ENCODE results near the gene MISP3. TPM values are rescaled to one million over a fixed set of nuclear protein-coding genes. Genes with fewer than 3 reads are reported as not detected.

Gene MISP3
- total and polyA plus RNA-seq, 9 of the 15 experiments (the other 6 are each of a cell fraction or from before 2014, with no cell fraction given), result 0.25 to 5.6 (median 1.6) TPM

DNA sequence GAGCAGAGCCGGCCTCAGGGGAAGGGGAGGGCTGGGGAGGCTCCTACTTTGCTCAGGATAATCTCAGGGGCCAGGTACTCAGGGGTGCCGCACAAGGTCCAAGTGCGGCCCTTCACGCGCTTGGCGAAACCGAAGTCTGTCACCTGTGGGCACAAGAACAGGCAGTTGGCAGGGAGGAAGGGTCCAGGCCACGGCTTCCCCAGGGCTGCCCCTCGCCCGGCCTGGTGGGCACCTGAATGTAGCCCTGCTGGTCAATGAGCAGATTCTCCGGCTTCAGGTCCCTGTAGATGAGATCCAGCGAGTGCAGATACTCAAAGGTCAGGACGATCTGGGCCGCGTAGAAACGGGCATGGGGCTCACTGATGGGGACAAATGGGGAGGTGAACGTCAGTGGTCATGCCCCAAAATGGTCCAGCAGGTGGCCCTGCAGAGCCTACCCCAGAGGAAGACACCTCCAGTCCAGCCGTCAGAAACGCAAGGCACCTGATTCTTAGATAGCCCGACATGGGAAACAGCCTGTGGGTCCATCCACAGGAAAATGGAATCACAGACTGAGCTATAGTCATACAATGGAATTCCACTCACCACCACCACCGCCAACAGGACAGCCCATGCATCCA lies 25.1 kb downstream of the MISP3 start:
- POLR2A ChIA-PET, result no interaction called here
- Histone ChIP-seq H3K4me1 (replicated peaks in 1 of 2; ENCODE audit: control insufficient read depth in 2 of 2, insufficient read depth in 2 of 2, low read length in 2 of 2) (peaks cover 2 to 10% of the 10 kb centered on the region in 2 experiments; a peak in 3 of 5 replicates), H4K20me1 (replicated peaks; ENCODE audit: control insufficient read depth, insufficient read depth, low read length) (no peaks in the 10 kb centered on the region), H2AFZ (ENCODE audit: low read depth, low read length) (no peak overlapping the region), H3K79me2 (ENCODE audit: control insufficient read depth, insufficient read depth, low read length) (no peaks in the 10 kb centered on the region), H3K4me2 (ENCODE audit: insufficient read depth, low read length) (no peak overlapping the region), H3K9ac (ENCODE audit: insufficient read depth in 1 of 2, low read depth in 2 of 2, low read length in 2 of 2) (peak overlapping the region in 1 of 2 experiments; percentile 19; a peak in 1 of 4 replicates), H3K27ac (ENCODE audit: extremely low read depth, low read depth, low read length) (no peak overlapping the region), H3K36me3 (ENCODE audit: control insufficient read depth, insufficient read depth, low read length) (peaks cover 23% of the 10 kb centered on the region; the same call in 2 of the 3 replicates), H3K9me3 (replicated peaks; ENCODE audit: control insufficient read depth, insufficient read depth, low read depth, low read length) (peaks cover 10% of the 10 kb centered on the region), H3K9me1 (ENCODE audit: control insufficient read depth, insufficient read depth, low read length) (no peaks in the 10 kb centered on the region), H3K4me3 (no peak overlapping the region), H3K27me3 (ENCODE audit: control insufficient read depth in 2 of 2, insufficient read depth in 2 of 2, low read length in 2 of 2) (no peaks in the 10 kb centered on the region)
- peak in 2 of 4 experiments; percentile 42 to 53 for DNase-seq (ENCODE audit: extremely low read depth in 1 of 4, low spot score in 3 of 4)
- CTCF ChIA-PET (ENCODE audit: low intra/inter-chr PET ratio), result interaction anchor here (0.6 kb wide), 1 partner anchor 109 kb away, joined by 3 read pairs; no protein-coding TSS in a partner anchor
- 67% methylated on average over 19 of the region's 21 CpGs for WGBS (ENCODE audit: insufficient coverage, low coverage, missing lambda C conversion rate)
- intact Hi-C loops (cut with micrococcal nuclease) (no loop called here), in situ Hi-C loops (cut with MboI) (no loop called here)
- no TSS peak for BruUV-seq (replicated peaks)
- ATAC-seq, result peak; percentile 90
- peak; percentile 72 for FAIRE-seq
- TF ChIP-seq POLR2G (IDR thresholded peaks at IDR 0.05; ENCODE audit: low read depth, low read length) (peak; percentile 34; the same call in 1 of the 2 replicates), MCM7 (IDR thresholded peaks at IDR 0.05) (no peak), GTF2F1 (IDR thresholded peaks at IDR 0.05; ENCODE audit: low read depth, low read length) (no peak), HMG20B (CRISPR knock-in tag; IDR thresholded peaks at IDR 0.05) (no peak), SOX6 (IDR thresholded peaks at IDR 0.05) (no peak), ZNF695 (CRISPR knock-in tag; IDR thresholded peaks at IDR 0.05) (no peak), TAF9B (IDR thresholded peaks at IDR 0.05; ENCODE audit: partially characterized antibody) (no peak), EZH2 (IDR thresholded peaks at IDR 0.05; ENCODE audit: borderline replicate concordance, low read depth, low read length) (no peak), POU5F1 (IDR thresholded peaks at IDR 0.05; ENCODE audit: borderline replicate concordance, low read depth, low read length, partially characterized antibody) (no peak), SMC3 (conservative IDR thresholded peaks at IDR 0.05; ENCODE audit: insufficient read depth, low read depth, low read length) (0 out of 2 replicates have a peak, but pooled peaks have one; percentile 14), NFRKB (IDR thresholded peaks at IDR 0.05; ENCODE audit: low read depth) (no peak), RAD21 (CRISPR knock-in tag; conservative IDR thresholded peaks at IDR 0.05 in 1 of 2, IDR thresholded peaks at IDR 0.05 in 1 of 2) (peak in 1 of 2 experiments; percentile 43; a peak in 2 of 4 replicates), KLF6 (CRISPR knock-in tag; IDR thresholded peaks at IDR 0.05; ENCODE audit: borderline replicate concordance) (no peak), CTCFL (IDR thresholded peaks at IDR 0.05; ENCODE audit: borderline replicate concordance, insufficient read depth, low read depth, low read length, poor library complexity, severe bottlenecking) (peak; percentile 21), KAT2B (IDR thresholded peaks at IDR 0.05; ENCODE audit: low read depth, low read length) (no peak), CREM (IDR thresholded peaks at IDR 0.05; ENCODE audit: low read depth) (0 out of 2 replicates have a peak, but pooled peaks have one; percentile 14)
- TF ChIP-seq, protein P1, sequence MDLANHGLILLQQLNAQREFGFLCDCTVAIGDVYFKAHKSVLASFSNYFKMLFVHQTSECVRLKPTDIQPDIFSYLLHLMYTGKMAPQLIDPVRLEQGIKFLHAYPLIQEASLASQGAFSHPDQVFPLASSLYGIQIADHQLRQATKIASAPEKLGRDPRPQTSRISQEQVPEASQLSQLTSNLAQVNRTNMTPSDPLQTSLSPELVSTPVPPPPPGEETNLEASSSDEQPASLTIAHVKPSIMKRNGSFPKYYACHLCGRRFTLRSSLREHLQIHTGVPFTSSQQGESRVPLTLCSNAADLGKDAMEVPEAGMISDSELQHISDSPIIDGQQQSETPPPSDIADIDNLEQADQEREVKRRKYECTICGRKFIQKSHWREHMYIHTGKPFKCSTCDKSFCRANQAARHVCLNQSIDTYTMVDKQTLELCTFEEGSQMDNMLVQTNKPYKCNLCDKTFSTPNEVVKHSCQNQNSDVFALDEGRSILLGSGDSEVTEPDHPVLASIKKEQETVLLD (IDR thresholded peaks at IDR 0.05), result no peak
